Transverse colon (tissue), 4 donors: ENCODE measurements around the gene SUOX.
A peak's percentile ranks its signal among the peaks of the same experiment; 100 is the strongest.

Experiments
- CTCF ChIP-seq, 5 experiments: fragments of 200-600 bp in 3 of 5; fragments of 450-650 bp in 2 of 5; sonication (generic) in 3 of 5; IDR thresholded peaks; 1 replicate in 2 of 5; 2 replicates in 3 of 5; pipeline ENCODE4 v1.5.1; 2016 to 2017; ENCODE audit warnings: antibody characterized with exemption in 5 of 5, inconsistent platforms in 3 of 5, mild to moderate bottlenecking in 2 of 5, moderate library complexity in 1 of 5
- EP300 ChIP-seq: sonication (generic); formaldehyde crosslinking; IDR thresholded peaks from one replicate; pipeline ENCODE4 v1.6.1; 2017; ENCODE audit warnings: antibody characterized with exemption, low read depth
- POLR2A ChIP-seq: fragments of 450-650 bp; IDR thresholded peaks from one replicate; pipeline ENCODE4 v1.6.1; 2016; ENCODE audit warnings: antibody characterized with exemption, mild to moderate bottlenecking, moderate library complexity
- POLR2AphosphoS5 ChIP-seq, 3 donors: sonication (generic); formaldehyde crosslinking; IDR thresholded peaks; one replicate each; pipeline ENCODE4 v1.6.1; 2016; ENCODE audit warnings: antibody characterized with exemption in 3 of 3

DNA sequence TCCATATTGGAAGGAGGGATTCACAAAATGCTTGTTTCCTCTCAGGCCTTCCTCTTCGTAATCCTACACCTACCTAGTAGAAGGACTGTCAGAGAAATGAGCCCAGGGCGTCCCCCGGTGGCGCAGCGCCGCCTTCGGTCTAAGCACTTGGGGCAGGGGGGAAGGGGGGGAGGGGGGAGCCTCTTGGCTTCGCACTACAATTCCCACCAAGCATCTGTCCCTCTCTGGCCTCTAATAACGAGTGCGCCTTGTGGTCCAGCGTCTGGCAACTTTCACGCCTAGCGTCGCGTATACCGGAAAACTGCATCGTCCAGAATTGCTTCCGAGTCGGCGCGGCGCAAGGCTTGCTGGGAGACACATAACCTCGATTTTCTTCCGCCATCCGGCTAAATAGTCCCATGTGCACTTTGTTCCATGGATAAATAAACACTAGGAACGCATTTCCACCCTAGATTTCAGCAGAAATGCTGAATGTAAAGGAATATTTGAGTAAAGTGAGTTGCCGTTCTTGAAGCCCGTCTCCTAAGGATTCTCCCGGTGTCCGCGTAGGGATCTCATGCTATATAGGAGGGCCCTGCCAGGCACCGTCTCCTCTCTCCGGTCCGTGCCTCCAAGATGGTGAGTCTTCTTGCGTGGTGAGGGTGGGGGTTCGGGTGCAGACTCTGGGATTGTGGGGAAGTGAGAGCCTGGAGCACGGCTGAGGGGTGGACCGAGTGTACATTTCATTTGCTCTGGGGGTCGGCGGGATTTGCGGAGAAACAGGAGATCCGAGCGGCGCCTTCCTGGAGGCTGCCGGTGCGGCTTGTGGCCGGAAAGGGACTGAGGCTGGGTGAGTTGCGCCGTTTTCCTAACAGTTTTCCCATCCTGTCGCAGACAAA, 44.7 kb downstream of the SUOX start, which contains the start of gene RPS26:
- TF ChIP-seq CTCF (IDR thresholded peaks at IDR 0.05) (peak in 4 of 5 experiments; percentile 7 to 62 (median 36)), POLR2A (peak; percentile 99), POLR2AphosphoS5 (IDR thresholded peaks at IDR 0.05) (peak; percentile 93 to 100 (median 99)), EP300 (no peak)
